Activated T-cell treated with anti-CD3 and anti-CD28 coated beads, Interleukin-2, amount 50 U/mL, for 24 hours (primary cell): ENCODE results near the gene ADAMTS7.
A peak's percentile ranks its signal among the peaks of the same experiment; 100 is the strongest.
"Not testable (repeated sequence)": the region's sequence is repeated elsewhere in the genome, so short reads cannot be mapped to it uniquely, and the experiment has no call there.

Source experiments
- DNase-seq: peaks from one replicate; pipeline ENCODE4 v3.0.0-alpha.2; 2020
- H3K27ac Mint-ChIP-seq: 2 replicates; pipeline ENCODE4 v1.8.0; 2020; ENCODE audit warnings: mild to moderate bottlenecking, mixed read lengths
- H3K27me3 Mint-ChIP-seq: 2 replicates; pipeline ENCODE4 v1.8.0; 2020; ENCODE audit warnings: mixed read lengths
- H3K36me3 Mint-ChIP-seq: 2 replicates; pipeline ENCODE4 v1.8.0; 2020; ENCODE audit warnings: low read depth, mixed read lengths
- H3K4me1 Mint-ChIP-seq: 2 replicates; pipeline ENCODE4 v1.8.0; 2020; ENCODE audit warnings: low read depth, mixed read lengths
- H3K4me3 Mint-ChIP-seq: 2 replicates; pipeline ENCODE4 v1.8.0; 2020; ENCODE audit warnings: mild to moderate bottlenecking, moderate library complexity, mixed read lengths
- H3K9me3 Mint-ChIP-seq: 2 replicates; pipeline ENCODE4 v1.8.0; 2020; ENCODE audit warnings: mixed read lengths

The ADAMTS7 gene

GRCh38 chr15:78758486-78759200 lies 52.6 kb downstream of the ADAMTS7 start:
- H3K4me1 Mint-ChIP-seq: peaks cover 37% of the 10 kb centered on the region
- H3K4me3 Mint-ChIP-seq, H3K9me3 Mint-ChIP-seq, H3K27ac Mint-ChIP-seq, H3K27me3 Mint-ChIP-seq, H3K36me3 Mint-ChIP-seq, DNase-seq: not testable (repeated sequence)

DNA sequence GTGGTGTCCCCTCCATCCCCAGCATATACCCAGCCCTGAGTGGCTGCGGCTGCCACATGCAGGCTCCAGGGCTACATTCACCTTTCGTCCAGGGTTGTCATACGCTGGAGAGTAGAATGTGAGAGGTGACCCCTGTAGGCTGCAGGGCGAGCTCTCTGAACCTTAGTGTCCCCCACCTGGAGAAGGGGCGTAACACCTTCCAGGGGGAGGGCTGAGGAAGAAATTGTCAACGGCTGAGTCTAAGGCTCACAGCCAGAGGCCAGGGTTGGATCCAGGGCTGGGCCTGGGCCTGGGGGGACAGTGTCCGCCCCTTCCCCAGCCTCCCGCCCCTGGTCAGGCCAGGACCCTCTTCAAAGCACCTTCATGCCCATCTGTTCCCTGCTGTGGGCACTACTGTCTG lies 53.2 kb downstream of the ADAMTS7 start:
- not testable (repeated sequence) for H3K4me3 Mint-ChIP-seq, H3K27ac Mint-ChIP-seq, H3K36me3 Mint-ChIP-seq, H3K27me3 Mint-ChIP-seq, H3K9me3 Mint-ChIP-seq, DNase-seq
- peaks cover 34% of the 10 kb centered on the region for H3K4me1 Mint-ChIP-seq

DNA sequence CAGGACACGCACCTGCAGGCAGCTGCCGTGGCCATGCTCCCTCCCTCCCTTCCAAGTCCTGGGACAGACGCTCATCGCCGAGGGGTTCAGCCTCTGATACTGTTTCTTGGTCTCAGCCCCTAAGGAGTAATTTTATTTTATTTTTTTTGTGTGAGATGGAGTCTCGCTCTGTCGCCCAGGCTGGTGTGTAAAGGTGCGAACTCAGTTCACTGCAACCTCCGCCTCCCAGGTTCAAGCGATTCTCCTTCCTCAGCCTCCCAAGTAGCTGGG lies 53.7 kb downstream of the ADAMTS7 start:
- peak overlapping the region; percentile 93 for H3K27ac Mint-ChIP-seq
- H3K36me3 Mint-ChIP-seq: no peaks in the 10 kb centered on the region
- DNase-seq: no peak
- peaks cover 34% of the 10 kb centered on the region for H3K4me1 Mint-ChIP-seq
- H3K27me3 Mint-ChIP-seq: no peaks in the 10 kb centered on the region
- no peaks in the 10 kb centered on the region for H3K9me3 Mint-ChIP-seq
- no peak overlapping the region for H3K4me3 Mint-ChIP-seq

GRCh38 chr15:78756781-78757635 lies 54.3 kb downstream of the ADAMTS7 start:
- peak; percentile 60 for DNase-seq
- peaks cover 31% of the 10 kb centered on the region for H3K4me1 Mint-ChIP-seq
- peak overlapping the region; percentile 93 for H3K27ac Mint-ChIP-seq
- not testable (repeated sequence) for H3K36me3 Mint-ChIP-seq, H3K27me3 Mint-ChIP-seq, H3K4me3 Mint-ChIP-seq, H3K9me3 Mint-ChIP-seq

DNA sequence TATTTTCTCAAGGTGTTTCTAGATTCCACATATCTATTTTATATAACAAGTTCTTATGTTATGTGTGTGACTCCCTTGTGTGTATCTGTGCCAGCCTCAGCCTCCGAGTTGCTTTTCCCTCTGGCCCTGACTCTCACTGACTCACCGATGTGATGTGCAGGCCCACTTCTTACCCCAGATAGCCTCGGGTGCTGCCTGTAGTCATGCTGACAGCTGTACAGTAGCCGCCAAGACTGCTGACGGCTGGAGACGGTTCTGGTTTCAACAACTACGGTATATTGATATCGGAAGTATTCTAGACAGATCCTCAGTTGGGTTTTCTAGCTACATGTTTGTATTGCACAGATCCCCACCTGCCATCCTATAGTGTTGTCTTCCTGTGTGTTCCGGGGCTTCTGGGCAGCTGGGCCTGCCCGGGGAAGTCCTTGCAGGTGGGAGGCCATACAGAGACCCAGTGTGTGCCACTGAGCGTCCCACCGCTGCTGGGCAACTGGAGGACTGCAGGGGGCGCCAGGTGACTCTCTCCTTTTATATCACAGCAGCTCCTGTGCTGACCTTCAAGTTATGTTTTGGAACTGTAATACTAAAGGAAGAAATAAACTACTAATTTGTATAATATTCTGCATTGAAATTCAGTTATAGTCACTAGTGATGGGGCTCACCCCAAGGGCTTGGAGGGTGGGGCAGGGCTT lies 55.2 kb downstream of the ADAMTS7 start:
- not testable (repeated sequence) for H3K27ac Mint-ChIP-seq, H3K27me3 Mint-ChIP-seq, H3K9me3 Mint-ChIP-seq, H3K36me3 Mint-ChIP-seq, H3K4me3 Mint-ChIP-seq, DNase-seq
- H3K4me1 Mint-ChIP-seq: peaks cover 23% of the 10 kb centered on the region

DNA sequence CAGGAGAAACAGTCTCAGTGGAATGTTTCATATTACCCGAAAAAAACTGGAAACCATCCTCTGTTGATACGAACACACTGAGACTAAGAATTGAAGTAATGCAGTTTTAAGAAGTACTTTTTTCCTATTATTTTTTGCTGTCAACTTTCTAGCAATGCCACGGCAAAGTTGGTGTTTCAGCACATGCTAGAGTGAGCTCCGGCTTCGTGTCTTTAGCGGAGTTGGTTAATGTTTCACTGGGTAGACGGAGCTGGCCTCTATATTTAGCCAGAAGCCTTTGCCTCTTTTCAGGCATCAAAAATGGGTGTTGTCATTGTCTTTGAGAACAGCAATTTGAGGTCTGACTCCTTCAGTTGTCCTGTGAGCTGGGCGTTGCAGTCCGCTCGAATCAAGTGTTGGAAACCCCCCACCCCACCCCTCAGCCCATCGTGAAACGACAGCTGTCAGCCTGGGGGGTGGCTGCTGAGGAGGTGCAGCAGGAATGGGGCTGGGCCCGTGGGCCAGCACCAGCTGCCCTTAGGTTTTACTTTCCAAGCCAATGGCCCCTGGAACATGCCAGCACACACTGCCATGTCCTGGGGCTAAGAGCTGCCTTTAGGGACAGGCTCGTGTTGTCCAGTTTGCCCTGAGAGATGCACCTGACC lies 56.5 kb downstream of the ADAMTS7 start:
- not testable (repeated sequence) for H3K27me3 Mint-ChIP-seq, H3K27ac Mint-ChIP-seq, H3K36me3 Mint-ChIP-seq, H3K9me3 Mint-ChIP-seq, H3K4me3 Mint-ChIP-seq, DNase-seq
- peaks cover 22% of the 10 kb centered on the region for H3K4me1 Mint-ChIP-seq

DNA sequence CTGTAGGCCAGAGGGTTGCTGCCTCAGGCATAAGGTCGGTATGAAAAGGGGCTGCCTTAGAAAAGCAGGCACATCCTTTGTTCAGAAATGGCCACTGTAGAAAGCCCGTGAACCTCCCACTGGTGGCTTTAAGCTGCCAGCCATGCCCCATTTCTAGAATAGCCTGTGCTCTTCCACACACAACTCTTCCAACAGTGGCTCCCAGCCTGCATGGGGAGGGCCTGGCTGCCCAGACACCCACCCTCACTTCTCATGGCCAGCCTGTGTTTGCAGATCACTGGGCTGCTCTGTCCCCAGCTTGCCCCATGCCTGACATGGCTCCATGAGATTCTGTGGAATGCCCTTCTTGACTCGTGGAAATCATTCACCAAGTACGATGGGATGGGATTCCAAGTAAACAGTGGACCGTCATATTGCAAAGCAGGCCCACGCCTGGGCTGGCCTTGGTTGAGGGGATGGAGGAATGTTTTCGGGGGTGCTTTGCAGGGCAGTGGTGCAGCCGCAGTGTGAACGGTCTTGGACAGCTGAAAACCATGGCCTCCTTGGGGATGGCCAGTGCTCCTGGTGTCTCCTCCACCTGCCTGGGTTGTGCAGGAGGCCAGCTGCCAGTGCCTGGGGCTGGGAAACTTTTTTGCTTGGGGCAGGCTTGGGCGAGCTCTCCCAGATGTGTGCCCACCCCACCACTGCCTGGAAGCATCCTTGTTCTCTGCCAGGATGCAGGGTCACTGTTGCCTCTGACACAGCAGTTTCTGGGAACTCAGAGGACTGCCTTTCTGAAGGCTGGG lies 57.3 kb downstream of the ADAMTS7 start:
- peaks cover 22% of the 10 kb centered on the region for H3K4me1 Mint-ChIP-seq
- not testable (repeated sequence) for H3K27ac Mint-ChIP-seq, H3K36me3 Mint-ChIP-seq, DNase-seq, H3K4me3 Mint-ChIP-seq, H3K27me3 Mint-ChIP-seq, H3K9me3 Mint-ChIP-seq

- not testable (repeated sequence) for H3K4me3 Mint-ChIP-seq, H3K27ac Mint-ChIP-seq, H3K27me3 Mint-ChIP-seq, H3K9me3 Mint-ChIP-seq, DNase-seq, H3K36me3 Mint-ChIP-seq
- peaks cover 22% of the 10 kb centered on the region for H3K4me1 Mint-ChIP-seq
These were observed 58.0 kb downstream of the ADAMTS7 start for GRCh38 chr15:78753359-78753659.

GRCh38 chr15:78752492-78753358 lies 58.5 kb downstream of the ADAMTS7 start:
- Mint-ChIP-seq H3K4me1 (peaks cover 22% of the 10 kb centered on the region), H3K27me3 (no peaks in the 10 kb centered on the region), H3K4me3 (no peak overlapping the region), H3K9me3 (no peaks in the 10 kb centered on the region), H3K27ac (no peak overlapping the region), H3K36me3 (no peaks in the 10 kb centered on the region)
- DNase-seq: no peak

GRCh38 chr15:78751602-78751979 lies 59.7 kb downstream of the ADAMTS7 start:
- no peaks in the 10 kb centered on the region for H3K9me3 Mint-ChIP-seq
- no peaks in the 10 kb centered on the region for H3K27me3 Mint-ChIP-seq
- no peak for DNase-seq
- H3K27ac Mint-ChIP-seq: no peak overlapping the region
- no peak overlapping the region for H3K4me3 Mint-ChIP-seq
- no peaks in the 10 kb centered on the region for H3K36me3 Mint-ChIP-seq
- H3K4me1 Mint-ChIP-seq: peaks cover 12% of the 10 kb centered on the region

GRCh38 chr15:78750974-78751601 lies 60.2 kb downstream of the ADAMTS7 start:
- H3K9me3 Mint-ChIP-seq, H3K36me3 Mint-ChIP-seq, H3K4me1 Mint-ChIP-seq, H3K27me3 Mint-ChIP-seq, H3K27ac Mint-ChIP-seq: not testable (repeated sequence)
- peak; percentile 94 for DNase-seq
- H3K4me3 Mint-ChIP-seq: peak overlapping the region; percentile 23

DNA sequence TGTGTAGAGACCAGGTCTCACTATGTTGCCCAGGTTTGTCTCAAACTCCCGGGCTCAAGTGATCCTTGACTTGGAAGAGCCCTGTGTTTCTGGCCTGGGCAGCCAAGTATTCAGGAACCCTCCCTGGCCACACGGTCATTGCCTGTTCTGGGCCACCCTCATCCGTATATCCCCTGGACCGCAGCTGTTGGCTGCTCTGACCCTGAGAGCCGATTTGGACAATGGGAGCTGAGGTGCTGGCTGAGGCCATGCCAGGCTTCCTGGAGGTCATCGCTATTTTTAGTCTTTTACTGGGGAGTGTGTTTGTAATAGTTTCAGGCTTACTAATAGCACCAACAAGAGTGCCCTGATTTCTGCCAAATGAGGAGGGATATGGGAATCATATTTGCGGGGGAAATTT lies 60.7 kb downstream of the ADAMTS7 start:
- Mint-ChIP-seq H3K27me3 (no peaks in the 10 kb centered on the region), H3K4me1 (peaks cover 7% of the 10 kb centered on the region), H3K4me3 (peak overlapping the region; percentile 23), H3K36me3 (no peaks in the 10 kb centered on the region), H3K27ac (no peak overlapping the region), H3K9me3 (no peaks in the 10 kb centered on the region)
- DNase-seq: no peak

DNA sequence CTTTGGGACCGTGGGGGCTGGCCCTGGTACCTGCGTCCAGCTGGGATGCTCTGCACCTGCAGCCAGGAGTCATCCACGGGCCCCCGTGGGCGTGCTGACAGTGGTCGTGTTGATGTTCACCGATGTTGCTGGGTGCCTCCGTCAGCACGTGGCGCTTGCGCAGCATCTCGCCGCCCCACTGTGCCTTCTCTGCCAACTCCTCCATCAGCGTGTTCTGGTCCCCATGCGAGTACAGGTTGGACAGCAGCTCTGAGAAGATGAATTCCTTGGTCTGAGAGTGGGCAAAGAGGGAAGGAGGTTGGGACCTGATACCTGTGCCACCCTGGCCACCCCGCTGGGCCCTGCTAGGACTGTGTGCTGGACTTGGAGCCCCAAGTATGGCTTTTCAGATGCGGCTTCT lies 61.4 kb downstream of the ADAMTS7 start:
- no peak overlapping the region for H3K4me3 Mint-ChIP-seq
- no peak for DNase-seq
- H3K27ac Mint-ChIP-seq: no peak overlapping the region
- no peaks in the 10 kb centered on the region for H3K9me3 Mint-ChIP-seq
- no peaks in the 10 kb centered on the region for H3K36me3 Mint-ChIP-seq
- H3K27me3 Mint-ChIP-seq: no peaks in the 10 kb centered on the region
- H3K4me1 Mint-ChIP-seq: peaks cover 7% of the 10 kb centered on the region
